Colon (tissue), 2 donors: Measurements from ENCODE around the gene ASB1.
"Not testable (repeated sequence)": the region's sequence is repeated elsewhere in the genome, so short reads cannot be mapped to it uniquely, and the experiment has no call there.

Experiments used
- FAIRE-seq: peaks from 2 replicates; lab custom pipeline; 2012; peaks lifted over from hg19 to GRCh38; lab: Jason Lieb, UNC
- donor health status: control.
- donor health status: control.

Gene ASB1

GRCh38 chr2:238404406-238405216 is 22.1 kb upstream of the ASB1 start:
- FAIRE-seq, result no peak

- FAIRE-seq, result not testable (repeated sequence)
Measured at GRCh38 chr2:238405217-238405555, 21.5 kb upstream of the ASB1 start.

- no peak for FAIRE-seq
Measured at GRCh38 chr2:238406221-238406997, 20.3 kb upstream of the ASB1 start.

- FAIRE-seq, result no peak
Measured at GRCh38 chr2:238406998-238407285, 19.8 kb upstream of the ASB1 start.

GRCh38 chr2:238407566-238407965 is 19.2 kb upstream of the ASB1 start:
- FAIRE-seq, result no peak

- FAIRE-seq, result no peak
Measured at GRCh38 chr2:238408615-238409340, 17.9 kb upstream of the ASB1 start.

- no peak for FAIRE-seq
Measured at GRCh38 chr2:238409341-238410199, 17.2 kb upstream of the ASB1 start.

- no peak for FAIRE-seq
Measured at GRCh38 chr2:238412067-238412767, 14.5 kb upstream of the ASB1 start.

- FAIRE-seq, result no peak
Measured at GRCh38 chr2:238413368-238413767, 13.4 kb upstream of the ASB1 start.

GRCh38 chr2:238415036-238415764 is 11.5 kb upstream of the ASB1 start:
- FAIRE-seq, result no peak

- no peak for FAIRE-seq
Measured at GRCh38 chr2:238415893-238416292, 10.8 kb upstream of the ASB1 start.

- no peak for FAIRE-seq
Measured at GRCh38 chr2:238418196-238418998, 8.3 kb upstream of the ASB1 start.

GRCh38 chr2:238418999-238419546 is 7.7 kb upstream of the ASB1 start:
- FAIRE-seq, result no peak

GRCh38 chr2:238420442-238420841 is 6.3 kb upstream of the ASB1 start:
- FAIRE-seq, result no peak

GRCh38 chr2:238420878-238421694 is 5.6 kb upstream of the ASB1 start:
- no peak for FAIRE-seq

- FAIRE-seq, result no peak
Measured at GRCh38 chr2:238421695-238422035, 5.1 kb upstream of the ASB1 start.

- no peak for FAIRE-seq
Measured at GRCh38 chr2:238422285-238422684, 4.4 kb upstream of the ASB1 start.

GRCh38 chr2:238422940-238423339 is 3.8 kb upstream of the ASB1 start:
- FAIRE-seq, result no peak
